Ovary (tissue), 3 donors: ENCODE results near the gene DNLZ.

Source experiments
- CTCF ChIP-seq, 3 donors: fragments of 450-650 bp in 2 of 3; fragments of 200-600 bp in 1 of 3; IDR thresholded peaks; one replicate each; pipeline versions ENCODE4 v1.5.1 to v1.8.0; 2016 to 2022; ENCODE audit warnings: antibody characterized with exemption in 3 of 3, mild to moderate bottlenecking in 1 of 3
- EP300 ChIP-seq: sonication (generic); formaldehyde crosslinking; IDR thresholded peaks from one replicate; pipeline ENCODE4 v1.6.1; 2017; ENCODE audit warnings: antibody characterized with exemption
- POLR2A ChIP-seq: fragments of 450-650 bp; IDR thresholded peaks from one replicate; pipeline ENCODE4 v1.6.1; 2017; ENCODE audit warnings: antibody characterized with exemption, mild to moderate bottlenecking, moderate library complexity
- donor health status: DM: no; HTN: no; CAD: no.

GRCh38 chr9:136399176-136400037 lies 35.9 kb upstream of the DNLZ start:
- no peak for TF ChIP-seq EP300
- TF ChIP-seq CTCF (IDR thresholded peaks at IDR 0.05), result no peak
- no peak for TF ChIP-seq POLR2A
